HT-29 (cell line): ENCODE data around the gene DCAF12. TPM values are rescaled to one million over a fixed set of nuclear protein-coding genes. Genes with fewer than 3 reads are reported as not detected.
"Not testable (repeated sequence)": the region's sequence is repeated elsewhere in the genome, so short reads cannot be mapped to it uniquely, and the experiment has no call there.

Source experiments
- DNase-seq: peaks from one replicate; pipeline ENCODE4 v3.0.0-alpha.2; 2015; ENCODE audit warnings: low spot score
- small RNA-seq: library from RNA; depleted of rRNA; stranded (forward); fragments of <200 nt; gene quantifications from one replicate; pipeline ENCODE3, GENCODE V24; 2014
- total RNA-seq: library from RNA; depleted of rRNA; stranded (reverse); fragments of >200 nt; shearing (Covaris generic); gene quantifications from 2 replicates; pipeline ENCODE4 v1.2.3, GENCODE V29; 2014; rRNA removed

Gene DCAF12
- total RNA-seq, 1 experiment from 2014 or later, result 24.5 TPM

DNA sequence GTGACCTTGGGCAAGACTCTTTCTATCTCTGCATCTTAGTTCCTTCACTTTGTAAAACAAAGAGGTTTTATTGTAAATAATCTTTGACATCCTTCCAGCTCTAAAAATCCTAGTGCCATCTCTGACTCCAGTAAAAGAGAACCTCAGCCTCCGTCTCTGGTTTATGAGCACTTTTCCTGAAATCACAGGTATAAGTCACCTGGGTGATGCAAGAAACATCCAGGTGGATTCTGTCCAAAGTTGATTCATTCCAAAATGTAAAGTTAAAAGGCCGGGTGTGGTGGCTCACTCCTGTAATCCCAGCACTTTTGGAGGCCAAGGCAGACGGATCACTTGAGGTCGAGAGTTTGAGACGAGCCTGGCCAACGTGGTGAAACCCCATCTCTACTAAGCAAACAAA, 56.7 kb downstream of the DCAF12 start:
- DNase-seq, result no peak

- DNase-seq, result no peak
Measured at GRCh38 chr9:34065541-34065940, 61.0 kb downstream of the DCAF12 start.

GRCh38 chr9:34059954-34060353, 66.5 kb downstream of the DCAF12 start:
- no peak for DNase-seq

- no peak for DNase-seq
Measured at GRCh38 chr9:34059281-34059680, 67.2 kb downstream of the DCAF12 start.

DNA sequence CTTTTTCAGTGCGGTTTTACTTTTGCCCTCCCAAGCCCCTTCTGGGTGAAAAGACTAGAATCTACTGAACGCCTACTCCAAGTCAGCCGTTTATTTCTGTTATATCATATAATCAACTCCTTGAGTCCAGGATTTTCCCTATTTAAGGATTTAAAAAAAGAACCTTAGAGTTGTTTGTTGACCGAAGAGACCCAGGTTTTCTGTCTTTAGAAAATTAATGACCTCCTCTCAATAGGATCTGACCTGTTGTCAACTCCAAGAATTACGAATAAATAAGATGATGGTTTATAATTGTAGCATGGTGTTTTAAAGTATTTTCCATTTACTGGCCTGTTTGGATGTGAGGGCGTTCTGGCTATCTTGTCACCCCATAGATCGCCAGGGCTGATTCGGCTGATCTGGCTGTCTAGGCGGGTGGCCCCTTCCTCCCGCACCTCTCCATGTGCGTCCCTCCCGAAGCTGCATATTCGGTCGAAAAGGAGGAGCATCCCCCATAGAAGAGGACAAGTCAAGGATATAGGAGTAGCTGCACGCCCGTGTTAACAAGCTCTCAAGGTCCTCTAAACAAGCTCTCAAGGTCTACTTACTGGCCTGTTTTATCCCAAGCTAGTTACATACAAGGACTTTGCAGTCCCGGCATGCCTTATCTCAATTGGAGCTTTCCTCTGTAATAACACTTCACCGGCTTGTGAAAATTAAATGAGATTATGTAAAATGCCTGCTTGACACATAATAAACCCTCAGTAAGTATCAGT, 76.7 kb downstream of the DCAF12 start:
- peak; percentile 23 for DNase-seq

- DNase-seq, result peak; percentile 98
Measured at GRCh38 chr9:34048727-34049629, 77.5 kb downstream of the DCAF12 start, which contains the start of gene UBAP2. UBAP2 (minus strand) TSS chr9:34048887; CDS start chr9:34017148, 31,739 bp downstream.

DNA sequence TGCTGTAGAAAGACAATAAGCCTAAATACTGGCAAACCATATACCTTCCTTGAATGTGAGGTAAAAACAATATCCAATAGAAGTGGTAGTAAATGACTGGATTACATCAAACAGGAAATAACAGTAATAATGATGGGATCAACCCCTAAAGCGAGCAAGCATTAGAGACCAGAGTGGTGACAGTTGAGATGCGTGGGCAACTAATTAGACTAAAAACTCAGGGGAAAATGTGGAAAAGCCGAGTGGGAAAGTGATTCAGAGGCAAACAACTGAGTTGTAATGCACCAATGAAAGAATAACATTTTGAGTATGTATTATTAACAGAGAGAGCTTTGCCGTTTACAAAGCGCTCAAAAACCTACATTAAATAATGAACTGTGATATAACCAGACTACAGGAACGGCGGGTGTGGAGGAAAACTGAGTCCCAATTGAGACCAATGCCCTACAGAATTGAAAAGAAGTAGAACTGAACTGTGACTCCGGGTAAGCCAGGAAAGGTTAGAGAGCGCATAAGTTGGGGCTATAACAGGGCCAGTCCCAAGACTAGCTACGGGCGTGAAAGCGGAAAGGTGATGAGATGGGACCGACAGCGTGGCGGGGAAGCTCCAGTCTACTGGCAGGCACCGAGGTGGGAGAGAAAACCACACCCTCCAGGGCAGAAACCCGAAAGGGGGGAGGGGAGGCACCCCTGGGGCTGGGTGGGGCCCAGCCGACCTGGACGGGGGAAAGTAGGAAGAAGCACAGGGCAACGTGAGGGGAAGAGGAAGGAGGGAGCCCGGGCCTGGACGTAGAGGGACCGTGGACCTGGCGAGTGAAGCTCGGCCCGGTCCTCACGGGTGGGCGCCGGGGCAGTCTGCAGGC, 78.4 kb downstream of the DCAF12 start:
- DNase-seq, result no peak

- peak; percentile 48 for DNase-seq
Measured at GRCh38 chr9:34046784-34047379, 79.6 kb downstream of the DCAF12 start.

DNA sequence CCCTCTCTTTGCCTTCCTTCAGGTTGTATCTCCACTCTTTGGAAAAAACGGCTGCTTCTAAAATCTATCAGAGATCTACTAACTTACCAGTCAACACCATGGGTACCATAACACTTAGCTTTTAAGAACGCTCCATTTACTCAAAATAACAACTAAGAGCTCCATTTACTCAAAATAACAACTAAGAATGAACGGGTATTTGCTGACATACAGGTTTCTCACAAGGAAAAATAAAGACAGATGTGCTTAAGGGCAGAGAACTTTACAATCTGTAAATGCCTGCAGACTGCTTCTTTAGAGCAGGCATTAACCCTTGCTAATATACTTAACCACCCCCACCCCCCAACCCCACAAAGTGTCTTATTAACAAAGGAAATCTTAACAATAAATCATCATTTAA, 80.6 kb downstream of the DCAF12 start:
- DNase-seq, result no peak

DNA sequence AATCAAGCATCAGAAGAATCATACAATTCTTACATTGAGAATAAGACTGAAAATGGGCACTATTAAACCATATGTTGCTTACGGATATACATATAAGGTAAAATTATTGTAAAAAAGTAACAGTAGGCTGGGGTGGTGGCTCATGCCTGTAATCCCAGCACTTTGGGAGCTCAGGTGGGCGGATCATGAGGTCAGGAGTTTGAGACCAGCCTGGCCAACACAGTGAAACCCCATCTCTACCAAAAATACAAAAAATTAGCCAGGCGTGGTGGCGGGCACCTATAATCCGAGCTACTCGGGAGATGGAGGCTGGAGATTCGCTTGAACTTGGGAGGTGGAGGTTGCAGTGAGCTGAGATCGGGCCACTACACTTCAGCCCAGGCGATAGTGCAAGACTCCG, 84.4 kb downstream of the DCAF12 start:
- not testable (repeated sequence) for DNase-seq

DNA sequence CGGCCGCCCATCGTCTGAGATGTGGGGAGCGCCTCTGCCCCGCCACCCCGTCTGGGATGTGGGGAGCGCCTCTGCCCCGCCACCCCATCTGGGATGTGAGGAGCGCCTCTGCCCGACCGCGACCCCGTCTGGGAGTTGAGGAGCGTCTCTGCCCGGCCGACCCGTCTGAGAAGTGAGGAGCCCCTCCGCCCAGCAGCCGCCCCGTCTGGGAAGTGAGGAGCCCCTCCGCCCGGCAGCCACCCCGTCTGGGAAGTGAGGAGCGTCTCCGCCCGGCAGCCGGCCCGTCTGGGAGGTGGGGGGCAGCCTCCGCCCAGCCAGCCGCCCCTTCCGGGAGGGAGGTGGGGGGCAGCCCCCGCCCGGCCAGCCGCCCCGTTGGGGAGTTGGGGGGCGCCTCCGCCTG, 87.6 kb downstream of the DCAF12 start:
- not testable (repeated sequence) for DNase-seq

GRCh38 chr9:34037626-34038025, 88.9 kb downstream of the DCAF12 start:
- no peak for DNase-seq

DNA sequence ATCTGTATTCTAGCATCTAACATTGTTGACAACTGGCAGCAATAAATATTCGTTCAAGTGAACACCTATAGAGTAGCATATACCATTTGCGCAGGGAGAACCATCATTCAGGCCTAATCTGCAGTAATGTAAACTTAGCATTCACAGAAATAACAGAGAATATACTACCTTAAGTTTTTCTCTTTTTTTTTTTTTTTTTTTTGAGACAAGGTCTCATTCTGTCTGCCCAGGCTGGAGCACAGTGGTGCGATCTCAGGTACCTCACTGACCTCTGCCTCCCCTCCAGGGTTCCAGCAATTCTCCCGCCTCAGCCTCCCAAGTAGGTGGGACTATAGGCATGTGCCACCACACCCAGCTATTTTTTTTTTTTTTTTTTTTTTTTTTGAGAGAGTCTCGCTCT, 89.9 kb downstream of the DCAF12 start:
- DNase-seq, result no peak

Small RNAs within 50 kb of the gene (small RNA-seq; reads per million reads assigned to genes)
- gene RN7SKP114, result 4.0 reads per million, percentile 80 among the genes with 10 or more reads in this experiment

Other genes with a start within 250 kb of the DCAF12 start
- gene UBAP2, start 77.8 kb downstream of the DCAF12 start, total RNA-seq, result 18.3 and 24.8 TPM in 2 replicates
- gene UBAP1, start 52.3 kb upstream of the DCAF12 start, total RNA-seq, result 19.1 and 22.4 TPM in 2 replicates
- gene KIF24, start 202.6 kb upstream of the DCAF12 start, total RNA-seq, result 8.0 and 8.4 TPM in 2 replicates
- gene NUDT2, start 202.9 kb upstream of the DCAF12 start, total RNA-seq, result 15.9 and 16.4 TPM in 2 replicates